Erythroblast (primary cell): Measurements from ENCODE around the gene GNA12.
A peak's percentile ranks its signal among the peaks of the same experiment; 100 is the strongest.

ENCODE experiments used
- DNase-seq, 2 experiments: peaks; one replicate each; lab custom pipeline; 2025; lab: John Stamatoyannopoulos, UW
- GATA1 ChIP-seq: IDR thresholded peaks from 2 replicates; pipeline ENCODE4 v1.6.1; 2011; ENCODE audit warnings: low read depth, mild to moderate bottlenecking, control low read depth, low read length, moderate library complexity
- POLR2A ChIP-seq: IDR thresholded peaks from 2 replicates; pipeline ENCODE4 v1.6.1; 2011; ENCODE audit warnings: mild to moderate bottlenecking, low read length

The GNA12 gene

DNA sequence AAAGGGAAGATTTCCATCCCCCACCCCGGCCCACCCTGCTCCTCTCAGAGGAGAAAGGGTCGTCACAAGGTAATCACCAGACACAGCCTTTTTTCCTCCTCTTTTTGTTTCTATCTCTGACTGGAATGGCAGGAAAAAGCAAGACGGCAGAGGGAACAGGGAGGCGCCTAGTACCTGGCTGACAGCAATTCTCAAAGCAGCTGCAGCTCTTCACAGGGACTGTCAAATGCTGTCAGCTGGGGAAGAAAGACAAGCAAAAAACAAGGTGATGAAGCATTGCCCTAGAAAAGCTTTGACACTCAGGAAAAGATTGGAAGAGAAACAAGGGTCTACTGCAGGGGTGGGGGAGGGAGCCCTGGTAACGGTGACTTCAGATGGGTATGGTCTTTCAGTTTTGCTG is 52.7 kb downstream of the GNA12 start:
- no peak for TF ChIP-seq POLR2A
- TF ChIP-seq GATA1: no peak
- DNase-seq: no peak

DNA sequence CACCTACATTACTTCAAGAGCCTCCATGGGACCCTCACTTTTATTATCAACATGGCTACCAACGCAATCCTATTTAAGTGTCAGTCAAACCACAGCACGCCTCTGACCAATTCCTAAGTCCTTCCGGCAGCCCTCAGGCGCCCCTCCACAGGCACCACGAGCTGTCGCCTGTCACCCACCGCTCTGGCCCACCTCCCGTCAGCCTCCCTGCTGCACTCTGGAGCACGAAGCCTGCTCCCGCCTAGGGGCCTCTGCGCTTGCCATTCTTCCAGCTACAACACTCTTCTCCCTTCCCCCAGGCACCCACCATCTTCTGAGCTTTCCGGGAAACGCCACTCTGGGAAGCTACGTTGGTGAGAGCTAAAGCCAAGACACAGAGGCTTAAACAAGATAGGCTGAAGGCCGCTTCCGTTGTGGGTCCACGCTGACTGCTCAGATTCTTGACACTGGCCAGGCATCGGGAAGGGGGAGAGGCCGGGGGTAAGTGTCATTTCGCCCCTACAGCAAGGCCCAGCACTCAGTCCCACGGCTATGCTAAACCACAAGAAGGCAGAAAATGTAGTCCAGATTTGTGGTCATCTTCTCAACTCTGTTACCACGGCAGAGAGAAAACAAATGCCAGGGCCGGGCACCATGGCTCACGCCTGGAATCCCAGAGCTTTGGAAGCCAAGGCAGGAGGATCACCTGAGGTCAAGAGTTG is 56.7 kb downstream of the GNA12 start:
- TF ChIP-seq GATA1: no peak
- TF ChIP-seq POLR2A: no peak
- no peak for DNase-seq

DNA sequence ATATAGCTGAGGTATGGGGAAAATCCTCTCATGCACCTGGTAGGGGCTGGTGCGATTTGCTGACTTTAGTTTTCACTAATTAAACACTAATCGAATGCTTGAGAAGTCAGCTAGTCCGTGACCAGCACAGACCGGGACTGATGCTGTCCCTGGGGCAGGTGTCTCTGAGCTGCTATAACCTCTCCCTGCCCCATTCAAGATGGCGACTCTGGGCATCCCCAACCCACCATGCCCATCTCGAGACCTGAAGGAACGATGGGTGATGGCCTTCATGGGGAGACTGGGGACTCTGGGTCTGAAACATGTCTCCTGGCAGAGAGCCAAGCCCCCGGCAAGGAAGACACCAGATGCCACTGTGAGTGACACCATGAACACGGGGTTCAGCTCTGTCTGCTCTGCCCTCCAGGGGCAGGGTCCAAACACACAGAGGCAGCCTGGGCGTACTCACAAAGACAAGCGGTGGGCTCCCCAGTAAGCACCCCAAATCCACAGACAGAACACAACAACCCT is 57.4 kb downstream of the GNA12 start:
- DNase-seq: no peak
- TF ChIP-seq POLR2A: no peak
- TF ChIP-seq GATA1: no peak

DNA sequence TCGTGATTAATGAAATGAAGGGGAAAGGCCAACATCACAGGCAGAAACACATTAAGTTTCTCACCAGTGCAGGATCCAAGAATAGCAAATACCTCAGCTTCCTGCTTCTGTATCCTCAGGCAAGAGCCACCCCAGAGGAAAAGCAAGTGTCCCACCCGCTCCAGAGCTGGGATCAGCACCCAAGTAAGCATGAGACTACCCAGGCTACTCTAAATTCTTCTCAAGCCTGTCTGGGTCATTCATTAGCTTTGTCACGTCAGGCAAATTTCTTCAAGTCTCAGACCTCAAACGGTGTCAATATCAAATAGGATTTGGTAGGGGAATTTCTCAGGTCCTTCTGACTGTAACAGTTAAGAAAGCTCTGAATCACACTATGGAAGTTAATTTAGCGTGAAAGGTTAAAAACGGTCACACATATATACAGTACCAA is 59.0 kb downstream of the GNA12 start:
- DNase-seq: no peak
- TF ChIP-seq POLR2A (no peak), GATA1 (no peak)

DNA sequence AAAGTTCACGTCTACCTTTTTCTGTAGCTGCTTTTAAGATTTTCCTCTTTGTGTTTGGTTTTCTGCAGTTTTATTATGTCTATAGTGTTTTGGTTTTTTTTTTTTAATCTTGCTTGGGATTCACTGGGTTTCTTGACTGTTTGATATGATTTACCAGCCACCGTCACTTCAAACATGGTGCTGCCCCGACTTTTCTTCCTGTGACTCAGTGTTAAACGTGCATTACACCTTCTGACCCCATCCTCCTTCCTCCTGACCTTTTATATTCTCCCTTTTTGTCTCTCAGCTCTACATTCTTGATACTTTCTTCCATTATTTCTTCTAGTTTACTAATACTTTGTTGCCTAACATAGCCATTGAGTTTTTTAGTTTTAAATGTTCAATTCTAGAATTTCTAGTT is 61.5 kb downstream of the GNA12 start:
- DNase-seq: no peak
- TF ChIP-seq POLR2A (no peak), GATA1 (no peak)

DNA sequence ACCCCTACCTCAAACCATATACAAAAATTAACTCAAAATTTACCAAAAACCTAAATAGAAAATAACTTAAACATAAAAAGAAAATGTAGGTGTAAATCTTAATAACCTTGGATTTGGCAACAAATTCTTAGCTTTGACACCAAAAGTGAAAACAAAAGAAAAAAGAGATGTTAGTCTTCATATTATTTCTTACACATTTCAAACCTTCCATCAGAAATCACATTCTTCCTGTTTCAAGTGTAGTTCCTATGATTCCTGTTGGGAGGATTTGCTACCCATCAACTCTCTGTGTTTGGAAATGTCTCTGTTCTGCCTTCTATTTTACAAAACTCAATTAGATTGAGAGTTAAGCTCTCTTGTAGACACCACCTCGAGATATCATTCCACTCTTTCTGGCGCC is 62.0 kb downstream of the GNA12 start:
- no peak for TF ChIP-seq GATA1
- no peak for TF ChIP-seq POLR2A
- no peak for DNase-seq

DNA sequence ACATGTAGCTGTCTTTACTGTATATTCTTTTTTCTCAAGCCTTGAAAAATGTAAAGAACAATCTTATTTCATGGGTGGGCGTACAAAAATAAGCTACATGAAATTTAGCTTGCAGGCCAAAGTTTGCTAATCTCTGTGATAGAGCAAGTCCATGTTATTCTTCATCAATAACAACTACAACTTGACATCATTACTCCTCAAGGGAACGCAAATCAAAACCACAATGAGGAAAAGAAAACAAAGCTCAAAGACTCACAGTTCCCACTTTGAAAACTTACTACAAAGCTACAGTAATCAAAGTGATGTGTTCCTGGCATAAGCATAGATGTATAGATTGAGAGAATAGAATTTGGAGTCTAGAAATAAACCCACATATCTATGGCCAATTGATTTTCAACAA is 62.5 kb downstream of the GNA12 start:
- DNase-seq: no peak
- TF ChIP-seq GATA1 (no peak), POLR2A (no peak)

DNA sequence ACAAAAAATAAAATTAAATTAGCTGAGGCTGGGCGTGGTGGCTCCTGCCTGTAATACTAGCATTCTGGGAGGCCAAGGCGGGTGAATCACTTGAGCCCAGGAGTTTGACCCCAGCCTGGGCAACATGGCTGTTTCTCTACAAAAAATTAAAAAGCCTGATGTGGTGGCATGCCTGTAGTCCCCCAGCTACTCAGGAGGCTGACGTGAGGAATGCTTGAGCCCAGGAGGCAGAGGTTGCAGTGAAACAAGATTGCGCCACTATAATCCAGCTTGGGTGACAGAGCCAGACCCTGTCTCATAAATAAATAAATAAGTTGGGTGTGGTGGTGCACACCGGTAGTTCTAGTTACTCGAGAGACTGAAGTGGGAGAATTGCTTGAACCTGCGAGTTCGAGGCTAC is 65.1 kb downstream of the GNA12 start:
- no peak for TF ChIP-seq GATA1
- no peak for TF ChIP-seq POLR2A
- DNase-seq: no peak

DNA sequence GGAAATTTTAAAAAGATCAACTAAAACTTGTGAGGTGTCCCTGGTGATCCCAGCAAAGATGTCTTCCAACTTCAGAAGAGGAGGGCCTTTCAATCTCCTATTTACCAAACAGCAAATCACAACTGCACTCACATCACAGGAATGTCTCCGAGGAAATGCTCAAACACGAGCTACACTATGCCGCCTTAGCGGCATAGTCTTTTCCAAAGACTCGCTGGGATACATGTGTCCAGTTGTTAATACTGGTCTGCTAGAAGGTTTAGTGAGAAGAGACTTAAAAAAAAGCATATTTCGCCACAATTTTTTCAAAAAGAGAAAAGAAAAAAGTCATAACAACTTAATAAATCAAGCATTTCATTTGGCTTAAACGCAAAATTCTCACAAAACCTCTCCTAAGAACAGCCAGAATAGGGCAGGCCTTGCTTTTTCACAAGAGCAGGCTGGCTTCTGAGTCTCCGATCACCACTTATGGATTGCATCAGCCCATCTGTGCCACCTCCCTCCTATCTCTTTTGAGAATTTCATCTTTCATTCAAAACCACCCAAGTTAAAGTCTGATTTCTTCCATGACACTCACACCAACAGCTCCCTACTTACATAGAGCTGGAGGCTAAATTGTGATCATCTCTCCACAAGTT is 66.1 kb downstream of the GNA12 start:
- DNase-seq: peak; percentile 16 to 52
- TF ChIP-seq GATA1 (no peak), POLR2A (no peak)

DNA sequence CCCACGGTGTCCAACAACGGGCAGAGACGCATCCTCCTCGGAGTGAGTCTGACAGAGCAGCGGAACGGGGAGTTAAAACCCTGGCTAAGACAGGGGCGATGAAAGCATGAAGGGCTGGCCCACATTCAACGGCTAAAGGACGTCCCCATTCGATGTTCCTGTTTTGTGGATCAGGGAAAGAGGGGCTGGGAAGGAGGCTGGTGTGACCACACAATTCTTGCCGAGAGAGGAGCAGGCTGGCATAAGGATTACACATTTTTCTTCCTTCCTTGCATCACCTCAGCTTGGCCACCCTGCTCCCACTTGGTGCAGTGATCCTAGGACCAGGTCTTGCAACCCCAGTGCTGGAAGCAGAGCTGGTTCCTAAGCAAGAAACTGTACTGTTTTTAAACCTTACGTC is 67.7 kb downstream of the GNA12 start:
- TF ChIP-seq GATA1 (no peak), POLR2A (no peak)
- DNase-seq: peak in 1 of 2 experiments; percentile 14

DNA sequence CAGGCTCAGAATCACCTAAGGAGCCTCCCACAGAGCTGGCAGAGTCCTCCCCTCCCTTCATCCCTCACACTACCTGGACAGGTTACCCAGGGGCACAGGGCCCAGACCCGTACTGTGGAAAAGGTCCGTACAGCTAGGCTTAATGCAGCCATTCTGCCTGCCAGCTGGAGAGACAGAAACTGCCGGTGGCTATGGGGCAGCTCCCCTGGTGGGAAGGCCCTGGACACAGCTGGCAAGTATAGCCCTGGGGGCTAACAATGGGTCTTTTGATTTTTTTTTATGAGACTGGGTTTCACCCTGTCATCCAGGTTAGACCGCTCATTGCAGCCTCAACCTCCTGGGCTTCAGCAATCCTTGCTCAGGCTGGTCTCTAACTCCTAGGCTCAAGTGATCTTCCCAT is 68.3 kb downstream of the GNA12 start:
- TF ChIP-seq POLR2A (no peak), GATA1 (no peak)

DNA sequence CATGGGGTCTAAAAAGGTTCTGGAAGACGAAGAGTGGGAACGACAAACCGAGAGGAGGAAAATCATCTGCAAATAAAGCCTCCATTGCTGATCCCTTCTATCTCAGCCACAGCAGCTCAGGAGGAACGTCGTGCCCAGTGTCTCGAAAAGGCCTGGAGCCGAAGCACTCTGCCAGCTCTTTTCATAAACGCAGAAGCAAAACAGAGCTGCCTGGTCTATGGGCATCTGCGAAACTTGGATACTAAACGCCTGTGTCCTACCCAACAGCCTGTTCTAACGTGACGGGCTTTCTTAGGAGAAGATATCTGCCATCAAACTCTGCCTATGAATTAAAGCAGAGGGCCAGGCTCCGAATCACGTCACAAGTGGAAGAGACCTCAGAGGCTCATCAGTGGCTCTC is 68.7 kb downstream of the GNA12 start:
- DNase-seq: no peak
- TF ChIP-seq GATA1 (no peak), POLR2A (no peak)

More for the DNA sequence above, 68.3 kb downstream of the GNA12 start:
- DNase-seq: no peak

DNA sequence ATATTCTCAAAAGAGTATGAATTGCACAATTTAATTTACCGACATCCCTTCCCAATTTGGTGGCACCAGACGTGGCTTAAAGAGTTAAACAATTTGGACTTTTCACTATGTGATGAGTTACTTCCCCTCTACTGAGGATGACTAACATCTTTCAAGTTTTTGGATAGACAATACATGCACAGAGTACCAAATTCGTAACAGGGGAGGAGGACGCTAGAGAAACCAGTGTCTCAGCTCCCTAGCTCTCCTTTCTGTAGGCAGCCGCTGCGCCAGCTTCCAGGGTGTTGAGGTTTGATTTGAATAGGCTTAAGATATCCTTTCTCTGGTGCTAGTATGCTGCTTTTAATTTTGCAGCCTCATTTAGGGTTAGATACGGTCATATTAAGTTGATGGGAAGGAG is 69.2 kb downstream of the GNA12 start:
- no peak for TF ChIP-seq POLR2A
- TF ChIP-seq GATA1: no peak
- DNase-seq: no peak

DNA sequence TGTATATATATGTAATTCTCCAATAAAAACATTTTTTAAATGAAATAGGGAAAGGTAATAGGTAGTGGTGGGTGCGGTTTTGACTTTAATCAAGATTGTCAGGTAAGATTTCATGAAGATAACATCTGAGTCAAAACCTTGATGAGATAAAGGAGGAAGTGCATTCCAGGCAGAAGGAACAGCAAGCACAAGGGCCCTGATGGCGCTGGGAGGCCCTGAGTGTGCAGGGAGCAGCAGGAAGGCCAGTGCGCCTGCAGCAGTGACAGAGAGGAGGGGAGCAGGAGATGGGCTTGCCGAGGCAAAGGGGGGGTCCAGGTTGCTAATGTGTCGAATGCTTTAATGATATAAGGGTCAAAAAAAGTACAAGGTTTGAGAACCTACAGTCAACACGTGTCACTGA is 69.8 kb downstream of the GNA12 start:
- DNase-seq: no peak
- TF ChIP-seq GATA1 (no peak), POLR2A (no peak)

DNA sequence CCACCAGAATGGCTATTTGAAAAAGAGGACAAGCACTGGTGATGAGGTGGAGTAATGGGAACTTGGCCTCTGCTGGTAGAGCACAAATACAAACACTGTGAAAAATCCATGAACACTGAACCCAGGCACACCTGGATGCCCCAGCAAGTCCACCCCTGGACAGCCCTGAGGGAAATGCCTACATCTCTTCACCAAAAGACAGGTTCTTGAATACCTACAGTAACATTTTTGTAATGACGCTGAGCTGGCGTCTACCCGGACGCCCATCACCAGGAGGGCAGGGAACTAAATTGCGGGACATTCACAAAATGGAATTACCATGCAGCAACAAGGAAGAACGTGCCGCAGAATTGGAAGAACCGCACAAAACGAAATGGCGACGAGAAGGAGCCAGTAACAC is 70.5 kb downstream of the GNA12 start:
- TF ChIP-seq POLR2A (no peak), GATA1 (no peak)
- no peak for DNase-seq
